RWPE1 (cell line): Measurements from ENCODE around the gene C5orf58.
A peak's percentile ranks its signal among the peaks of the same experiment; 100 is the strongest.

ENCODE experiments used
- CTCF ChIA-PET: fragments of 350-600 bp; sonication (Branson Sonifier 250); formaldehyde crosslinking; extraction: SDS; loops from one replicate; lab custom pipeline; 2021; lab: Yijun Ruan, JAX
- POLR2A ChIA-PET: fragments of 400-600 bp; formaldehyde crosslinking; extraction: SDS; loops from one replicate; lab custom pipeline; 2020; ENCODE audit warnings: antibody characterized with exemption; ENCODE audit not compliant: low non-redundant PET; lab: Yijun Ruan, JAX
- DNase-seq: peaks from one replicate; pipeline ENCODE4 v3.0.0; 2012; ENCODE audit warnings: low spot score
- H3K27ac ChIP-seq: fragments of 450-650 bp; 2 replicates; pipeline ENCODE4 v1.5.1; 2017
- TF ChIP-seq, protein P1 (sequence below): fragments of 450-650 bp; conservative IDR thresholded peaks from 2 replicates; pipeline ENCODE4 v1.5.1; 2017; ENCODE audit warnings: low read depth, mild to moderate bottlenecking

C5orf58 gene

GRCh38 chr5:170219615-170220014, 13.2 kb upstream of the C5orf58 start:
- peak; percentile 78 for DNase-seq
- ChIA-PET POLR2A (interaction anchor here (0.6 kb wide), 1 partner anchor 249 kb away, joined by 3 read pairs; no protein-coding TSS in a partner anchor), CTCF (interaction anchor here (1.4 kb wide), 1 partner anchor 120 kb away, joined by 4 read pairs; no protein-coding TSS in a partner anchor)
- TF ChIP-seq, protein P1, sequence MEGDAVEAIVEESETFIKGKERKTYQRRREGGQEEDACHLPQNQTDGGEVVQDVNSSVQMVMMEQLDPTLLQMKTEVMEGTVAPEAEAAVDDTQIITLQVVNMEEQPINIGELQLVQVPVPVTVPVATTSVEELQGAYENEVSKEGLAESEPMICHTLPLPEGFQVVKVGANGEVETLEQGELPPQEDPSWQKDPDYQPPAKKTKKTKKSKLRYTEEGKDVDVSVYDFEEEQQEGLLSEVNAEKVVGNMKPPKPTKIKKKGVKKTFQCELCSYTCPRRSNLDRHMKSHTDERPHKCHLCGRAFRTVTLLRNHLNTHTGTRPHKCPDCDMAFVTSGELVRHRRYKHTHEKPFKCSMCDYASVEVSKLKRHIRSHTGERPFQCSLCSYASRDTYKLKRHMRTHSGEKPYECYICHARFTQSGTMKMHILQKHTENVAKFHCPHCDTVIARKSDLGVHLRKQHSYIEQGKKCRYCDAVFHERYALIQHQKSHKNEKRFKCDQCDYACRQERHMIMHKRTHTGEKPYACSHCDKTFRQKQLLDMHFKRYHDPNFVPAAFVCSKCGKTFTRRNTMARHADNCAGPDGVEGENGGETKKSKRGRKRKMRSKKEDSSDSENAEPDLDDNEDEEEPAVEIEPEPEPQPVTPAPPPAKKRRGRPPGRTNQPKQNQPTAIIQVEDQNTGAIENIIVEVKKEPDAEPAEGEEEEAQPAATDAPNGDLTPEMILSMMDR = no peak
- no peak overlapping the region for H3K27ac ChIP-seq

GRCh38 chr5:170220191-170220590, 12.6 kb upstream of the C5orf58 start:
- H3K27ac ChIP-seq = no peak overlapping the region
- TF ChIP-seq, protein P1 = no peak
- CTCF ChIA-PET = interaction anchor here (1.4 kb wide), 1 partner anchor 120 kb away, joined by 4 read pairs; no protein-coding TSS in a partner anchor
- DNase-seq = no peak
- POLR2A ChIA-PET = interaction anchor here (0.6 kb wide), 1 partner anchor 249 kb away, joined by 3 read pairs; no protein-coding TSS in a partner anchor

DNA sequence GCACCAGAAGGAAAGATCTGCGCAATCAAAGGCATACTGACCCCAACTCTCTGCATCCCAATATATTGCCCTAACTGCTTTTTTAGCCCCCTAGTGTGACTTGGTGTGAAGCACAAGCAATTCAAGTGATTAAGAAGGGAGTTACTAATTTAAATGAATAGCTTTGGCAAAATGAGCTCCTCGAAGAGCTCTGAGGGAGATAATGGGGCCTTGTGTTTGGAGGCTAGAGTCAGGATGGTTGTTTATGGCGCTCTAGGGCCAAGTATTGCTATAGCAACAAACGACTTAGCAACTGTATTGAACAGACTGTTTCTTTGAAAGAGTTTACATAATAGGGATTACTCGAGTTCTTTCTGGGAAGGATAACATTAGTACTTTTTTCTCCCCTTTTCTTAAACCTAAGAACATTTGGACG, 11.5 kb upstream of the C5orf58 start:
- POLR2A ChIA-PET = no interaction called here
- DNase-seq = no peak
- TF ChIP-seq, protein P1 = no peak
- CTCF ChIA-PET = interaction anchor here (0.5 to 0.8 kb wide), 2 partner anchors 38 to 272 kb away, joined by 3 to 4 read pairs; no protein-coding TSS in a partner anchor
- no peak overlapping the region for H3K27ac ChIP-seq

- H3K27ac ChIP-seq = no peak overlapping the region
- TF ChIP-seq, protein P1 = no peak
- DNase-seq = no peak
- ChIA-PET POLR2A (no interaction called here), CTCF (interaction anchor here (0.6 kb wide), 1 partner anchor 581 kb away, joined by 3 read pairs; no protein-coding TSS in a partner anchor)
Observed at GRCh38 chr5:170223360-170223759, 9.4 kb upstream of the C5orf58 start.

DNA sequence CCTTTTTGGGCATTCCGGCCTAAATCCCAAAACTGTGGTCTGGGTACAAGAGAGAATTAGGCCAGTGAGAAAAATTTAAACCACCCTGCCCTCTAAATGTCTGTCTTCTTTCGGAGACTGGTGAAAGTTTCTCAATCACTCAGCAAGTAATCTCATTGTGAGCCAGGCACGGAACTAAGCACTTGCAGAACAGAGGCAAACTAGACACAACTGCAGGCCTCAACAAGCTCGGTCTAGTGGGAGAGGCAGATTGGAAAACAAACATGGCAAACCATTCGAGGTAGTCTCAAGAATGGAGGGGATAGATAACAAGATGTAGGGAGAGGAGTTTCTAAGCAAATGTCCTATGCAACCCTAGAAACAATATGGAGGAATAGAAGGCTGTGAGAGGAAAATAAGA, 8.9 kb upstream of the C5orf58 start:
- CTCF ChIA-PET = interaction anchor here (0.6 kb wide), 1 partner anchor 581 kb away, joined by 3 read pairs; no protein-coding TSS in a partner anchor
- no peak for DNase-seq
- TF ChIP-seq, protein P1 = no peak
- POLR2A ChIA-PET = no interaction called here
- no peak overlapping the region for H3K27ac ChIP-seq

GRCh38 chr5:170225326-170226128, 7.3 kb upstream of the C5orf58 start:
- peak; percentile 75 for DNase-seq
- TF ChIP-seq, protein P1 = peak; percentile 87
- POLR2A ChIA-PET = no interaction called here
- CTCF ChIA-PET = interaction anchor here (0.5 to 1.9 kb wide), 37 partner anchors 8 to 811 kb away, joined by 3 to 44 read pairs (median 3); no protein-coding TSS in a partner anchor
- H3K27ac ChIP-seq = no peak overlapping the region
